IMR-90 (cell line): ENCODE results near the gene LAMC3. TPM values are rescaled to one million over a fixed set of nuclear protein-coding genes. Genes with fewer than 3 reads are reported as not detected.
A peak's percentile ranks its signal among the peaks of the same experiment; 100 is the strongest.

ENCODE experiments used
- ATAC-seq: fragments of 200-7000 bp; cut with Tn5 transposase; 2 replicates; pipeline ENCODE4 v1.9.1; 2020; ENCODE audit warnings: low read depth, mild to moderate bottlenecking, moderate library complexity
- BruUV-seq: library from RNA; stranded (reverse); fragments of 400-500 nt; replicated peaks from 2 replicates; lab custom pipeline; 2021; lab: Mats Ljungman, UMichigan
- CTCF ChIA-PET: fragments of 300-600 bp; formaldehyde crosslinking; extraction: SDS; loops from one replicate; lab custom pipeline; 2021; ENCODE audit warnings: antibody characterized with exemption; lab: Yijun Ruan, JAX
- POLR2A ChIA-PET: fragments of 300-600 bp; sonication (Branson Sonifier 250); formaldehyde crosslinking; loops from one replicate; lab custom pipeline; 2022; ENCODE audit warnings: antibody characterized with exemption; ENCODE audit not compliant: unreplicated experiment; lab: Charles Lee
- DNase-seq: peaks from one replicate; pipeline ENCODE4 v3.0.0; 2013
- H2AFZ ChIP-seq: replicated peaks from 2 replicates; pipeline ENCODE3; 2013; ENCODE audit warnings: low read length, mild to moderate bottlenecking; ENCODE audit not compliant: poor library complexity
- H2AK5ac ChIP-seq: 2 replicates; pipeline ENCODE4 v1.6.1; 2013; ENCODE audit warnings: low read depth, low read length, inconsistent platforms
- H2AK9ac ChIP-seq: replicated peaks from 2 replicates; pipeline ENCODE3; 2013; ENCODE audit warnings: mild to moderate bottlenecking, low read depth, low read length, moderate library complexity; ENCODE audit not compliant: poor library complexity
- H2BK120ac ChIP-seq: 2 replicates; pipeline ENCODE4 v1.6.1; 2013; ENCODE audit warnings: low read depth, low read length, inconsistent platforms
- H2BK15ac ChIP-seq: 3 replicates; pipeline ENCODE4 v1.6.1; 2013; ENCODE audit warnings: low read depth, low read length, inconsistent platforms
- H2BK20ac ChIP-seq: 2 replicates; pipeline ENCODE4 v1.6.1; 2013; ENCODE audit warnings: low read depth, mild to moderate bottlenecking, inconsistent platforms, low read length, moderate library complexity
- H2BK5ac ChIP-seq: 2 replicates; pipeline ENCODE4 v1.6.1; 2013; ENCODE audit warnings: mild to moderate bottlenecking, low read depth, low read length, inconsistent platforms; ENCODE audit not compliant: poor library complexity, severe bottlenecking
- H3K14ac ChIP-seq: replicated peaks from 2 replicates; pipeline ENCODE4 v1.6.1; 2013; ENCODE audit warnings: low read depth, low read length, inconsistent platforms
- H3K18ac ChIP-seq: 2 replicates; pipeline ENCODE4 v1.6.1; 2013; ENCODE audit warnings: low read depth, low read length, control low read depth
- H3K23ac ChIP-seq: 2 replicates; pipeline ENCODE4 v1.6.1; 2013; ENCODE audit warnings: low read depth, low read length, inconsistent platforms
- H3K27ac ChIP-seq: 2 replicates; pipeline ENCODE4 v1.5.1; 2013; ENCODE audit warnings: mild to moderate bottlenecking, control low read depth, low read length; ENCODE audit not compliant: insufficient read depth
- H3K27me3 ChIP-seq: 2 replicates; pipeline ENCODE4 v1.6.1; 2013; ENCODE audit warnings: low read length; ENCODE audit not compliant: control insufficient read depth, insufficient read depth
- H3K36me3 ChIP-seq: 2 replicates; pipeline ENCODE4 v1.6.1; 2013; ENCODE audit warnings: low read length, mixed read lengths; ENCODE audit not compliant: control insufficient read depth, insufficient read depth
- H3K4ac ChIP-seq: 2 replicates; pipeline ENCODE4 v1.6.1; 2013; ENCODE audit warnings: low read depth, low read length, inconsistent platforms
- H3K4me1 ChIP-seq: 2 replicates; pipeline ENCODE4 v1.6.1; 2013; ENCODE audit warnings: low read length, mixed read lengths; ENCODE audit not compliant: control insufficient read depth, insufficient read depth
- H3K4me2 ChIP-seq: 2 replicates; pipeline ENCODE4 v1.6.1; 2013; ENCODE audit warnings: low read depth, mild to moderate bottlenecking, control low read depth, low read length, moderate library complexity
- H3K4me3 ChIP-seq: 2 replicates; pipeline ENCODE4 v1.5.1; 2013; ENCODE audit warnings: low read depth, mild to moderate bottlenecking, control low read depth, low read length, moderate library complexity; ENCODE audit not compliant: insufficient read depth
- H3K56ac ChIP-seq: 2 replicates; pipeline ENCODE4 v1.6.1; 2013; ENCODE audit warnings: low read length, inconsistent platforms; ENCODE audit not compliant: insufficient read depth; ENCODE audit errors: extremely low read depth
- H3K79me1 ChIP-seq, 2 experiments: 2 replicates each; pipeline ENCODE4 v1.6.1; 2013; ENCODE audit warnings: low read length in 2 of 2, inconsistent platforms in 1 of 2, low read depth in 1 of 2
- H3K9ac ChIP-seq: 2 replicates; pipeline ENCODE4 v1.6.1; 2013; ENCODE audit warnings: low read depth, low read length, control low read depth
- H3K9me1 ChIP-seq: 2 replicates; pipeline ENCODE4 v1.6.1; 2013; ENCODE audit warnings: low read length, inconsistent platforms; ENCODE audit not compliant: insufficient read depth
- H3K9me3 ChIP-seq: 2 replicates; pipeline ENCODE4 v1.6.1; 2013; ENCODE audit warnings: low read length; ENCODE audit not compliant: control insufficient read depth, insufficient read depth
- H4K20me1 ChIP-seq: 2 replicates; pipeline ENCODE4 v1.6.1; 2013; ENCODE audit warnings: low read length, inconsistent platforms; ENCODE audit not compliant: insufficient read depth
- H4K5ac ChIP-seq: 2 replicates; pipeline ENCODE4 v1.6.1; 2013; ENCODE audit warnings: mild to moderate bottlenecking, low read depth, low read length, control low read depth
- H4K8ac ChIP-seq, 2 experiments: 2 replicates each; pipeline ENCODE4 v1.6.1; 2013; ENCODE audit warnings: low read depth in 2 of 2, low read length in 2 of 2, control low read depth in 1 of 2, inconsistent platforms in 1 of 2
- H4K91ac ChIP-seq: 2 replicates; pipeline ENCODE4 v1.6.1; 2013; ENCODE audit warnings: low read depth, low read length, inconsistent platforms; ENCODE audit not compliant: insufficient read depth
- CEBPB ChIP-seq: IDR thresholded peaks from 2 replicates; pipeline ENCODE4 v1.6.1; 2012; ENCODE audit warnings: low read depth, low read length, improper control_type of control experiment
- CHD1 ChIP-seq: IDR thresholded peaks from 2 replicates; pipeline ENCODE4 v1.6.1; 2012; ENCODE audit warnings: low read depth, low read length, improper control_type of control experiment
- FOS ChIP-seq: fragments of 150-350 bp; IDR thresholded peaks from 2 replicates; pipeline ENCODE4 v1.6.1; 2016; ENCODE audit warnings: low read depth, low read length
- MAFK ChIP-seq: IDR thresholded peaks from 2 replicates; pipeline ENCODE4 v1.6.1; 2012; ENCODE audit warnings: low read depth, low read length, improper control_type of control experiment
- MXI1 ChIP-seq: IDR thresholded peaks from 2 replicates; pipeline ENCODE4 v1.6.1; 2012; ENCODE audit warnings: low read depth, mild to moderate bottlenecking, low read length, moderate library complexity, borderline replicate concordance
- RAD21 ChIP-seq: IDR thresholded peaks from 2 replicates; pipeline ENCODE4 v1.6.1; 2012; ENCODE audit warnings: low read length, improper control_type of control experiment
- RFX5 ChIP-seq: IDR thresholded peaks from 2 replicates; pipeline ENCODE4 v1.8.0; 2012; ENCODE audit warnings: low read depth, mild to moderate bottlenecking, low read length, moderate library complexity
- USF2 ChIP-seq: fragments of 150-350 bp; IDR thresholded peaks from 2 replicates; pipeline ENCODE4 v1.6.1; 2017; ENCODE audit warnings: mild to moderate bottlenecking, antibody characterized with exemption, low read length, low read depth
- WGBS, 2 experiments: methylation state at CpG; one replicate each; pipeline versions ENCODE4 v1.1.5 to v1.1.7; 2013; ENCODE audit warnings: missing lambda C conversion rate in 2 of 2; ENCODE audit not compliant: insufficient read length in 1 of 2; ENCODE audit errors: extremely low coverage in 2 of 2; 5-methylcytosine and 5-hydroxymethylcytosine counted together
- dilution Hi-C: fragments of 300-500 bp; cut with HindIII; formaldehyde crosslinking; loops from one replicate; pipeline ENCODE4 v1.14.3; 2018; ENCODE audit warnings: low sequenced_read_pairs; ENCODE audit not compliant: unreplicated experiment
- in situ Hi-C: fragments of 300-500 bp; cut with MboI; formaldehyde crosslinking; loops from 3 replicates; pipeline ENCODE4 v1.14.3; 2019; ENCODE audit warnings: low sequenced_read_pairs, inconsistent platforms, mixed read lengths
- intact Hi-C: fragments of 100-400 bp; cut with micrococcal nuclease; formaldehyde crosslinking; loops from 2 replicates; pipeline ENCODE4 v1.10.0; 2022
- polyA plus RNA-seq, 3 experiments: library from polyadenylated mRNA; depleted of rRNA; stranded (reverse); fragments of >200 nt; gene quantifications; 2 replicates each; pipeline ENCODE4 v1.2.3, GENCODE V29; 2012; ENCODE audit warnings: low replicate concordance in 1 of 3
- total RNA-seq: library from RNA; depleted of rRNA; stranded (reverse); fragments of >200 nt; gene quantifications from 2 replicates; pipeline ENCODE4 v1.2.3, GENCODE V29; 2012
- TF ChIP-seq, protein P1 (sequence below): conservative IDR thresholded peaks from 2 replicates; pipeline ENCODE4 v1.5.1; 2012; ENCODE audit warnings: mild to moderate bottlenecking, low read depth, low read length, improper control_type of control experiment
- TF ChIP-seq, protein P2 (sequence below): fragments of 150-350 bp; IDR thresholded peaks from 2 replicates; pipeline ENCODE4 v1.6.1; 2016; ENCODE audit warnings: low read depth, mild to moderate bottlenecking, low read length, moderate library complexity, borderline replicate concordance

The LAMC3 gene
- total and polyA plus RNA-seq, 2 of the 4 experiments (the other 2 are of a cell fraction): not detected

GRCh38 chr9:131126059-131126426 is 117.1 kb downstream of the LAMC3 start:
- Histone ChIP-seq H3K4ac (peak overlapping the region; percentile 73), H3K36me3 (peaks cover 8% of the 10 kb centered on the region; the same call in 1 of the 2 replicates), H2AK9ac (peak overlapping the region; percentile 75), H3K27me3 (no peaks in the 10 kb centered on the region), H3K23ac (peak overlapping the region; percentile 74), H3K4me1 (no peaks in the 10 kb centered on the region), H2AFZ (peak overlapping the region; percentile 93), H3K14ac (peak overlapping the region; percentile 65), H4K91ac (peak overlapping the region; percentile 70; the same call in 1 of the 2 replicates), H3K79me1 (peaks cover 6 to 35% of the 10 kb centered on the region in 2 experiments), H3K18ac (no peak overlapping the region), H3K4me3 (peak overlapping the region; percentile 85), H3K9me1 (no peaks in the 10 kb centered on the region), H3K9ac (peak overlapping the region; percentile 89), H2BK5ac (peak overlapping the region; percentile 63), H2AK5ac (peak overlapping the region; percentile 37), H4K20me1 (no peaks in the 10 kb centered on the region), H2BK120ac (no peak overlapping the region), H2BK15ac (no peak overlapping the region), H3K56ac (peak overlapping the region; percentile 51), H3K4me2 (peak overlapping the region; percentile 100), H3K27ac (peak overlapping the region; percentile 76), H2BK20ac (no peak overlapping the region), H4K8ac (peak overlapping the region; percentile 59 to 94), H3K9me3 (no peaks in the 10 kb centered on the region), H4K5ac (peak overlapping the region; percentile 77)
- TF ChIP-seq RFX5: no peak
- TF ChIP-seq CHD1: no peak
- TF ChIP-seq FOS: no peak
- TF ChIP-seq MXI1: no peak
- no peak for TF ChIP-seq CEBPB
- TF ChIP-seq MAFK: no peak
- TF ChIP-seq, protein P1, sequence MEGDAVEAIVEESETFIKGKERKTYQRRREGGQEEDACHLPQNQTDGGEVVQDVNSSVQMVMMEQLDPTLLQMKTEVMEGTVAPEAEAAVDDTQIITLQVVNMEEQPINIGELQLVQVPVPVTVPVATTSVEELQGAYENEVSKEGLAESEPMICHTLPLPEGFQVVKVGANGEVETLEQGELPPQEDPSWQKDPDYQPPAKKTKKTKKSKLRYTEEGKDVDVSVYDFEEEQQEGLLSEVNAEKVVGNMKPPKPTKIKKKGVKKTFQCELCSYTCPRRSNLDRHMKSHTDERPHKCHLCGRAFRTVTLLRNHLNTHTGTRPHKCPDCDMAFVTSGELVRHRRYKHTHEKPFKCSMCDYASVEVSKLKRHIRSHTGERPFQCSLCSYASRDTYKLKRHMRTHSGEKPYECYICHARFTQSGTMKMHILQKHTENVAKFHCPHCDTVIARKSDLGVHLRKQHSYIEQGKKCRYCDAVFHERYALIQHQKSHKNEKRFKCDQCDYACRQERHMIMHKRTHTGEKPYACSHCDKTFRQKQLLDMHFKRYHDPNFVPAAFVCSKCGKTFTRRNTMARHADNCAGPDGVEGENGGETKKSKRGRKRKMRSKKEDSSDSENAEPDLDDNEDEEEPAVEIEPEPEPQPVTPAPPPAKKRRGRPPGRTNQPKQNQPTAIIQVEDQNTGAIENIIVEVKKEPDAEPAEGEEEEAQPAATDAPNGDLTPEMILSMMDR: no peak
- TF ChIP-seq, protein P2, sequence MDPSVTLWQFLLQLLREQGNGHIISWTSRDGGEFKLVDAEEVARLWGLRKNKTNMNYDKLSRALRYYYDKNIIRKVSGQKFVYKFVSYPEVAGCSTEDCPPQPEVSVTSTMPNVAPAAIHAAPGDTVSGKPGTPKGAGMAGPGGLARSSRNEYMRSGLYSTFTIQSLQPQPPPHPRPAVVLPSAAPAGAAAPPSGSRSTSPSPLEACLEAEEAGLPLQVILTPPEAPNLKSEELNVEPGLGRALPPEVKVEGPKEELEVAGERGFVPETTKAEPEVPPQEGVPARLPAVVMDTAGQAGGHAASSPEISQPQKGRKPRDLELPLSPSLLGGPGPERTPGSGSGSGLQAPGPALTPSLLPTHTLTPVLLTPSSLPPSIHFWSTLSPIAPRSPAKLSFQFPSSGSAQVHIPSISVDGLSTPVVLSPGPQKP: no peak
- TF ChIP-seq USF2: no peak
- no peak for TF ChIP-seq RAD21
- DNase-seq (no peak), ATAC-seq (no peak)
- ChIA-PET POLR2A (no interaction called here), CTCF (interaction anchor here (1.4 kb wide), 1 partner anchor 210 kb away, joined by 3 read pairs; no protein-coding TSS in a partner anchor)
- dilution Hi-C loops (no loop called here), intact Hi-C loops (loop anchor here (5.0 kb wide), 1 partner anchor 41 kb away; no protein-coding TSS in a partner anchor), in situ Hi-C loops (loop anchor here (25.0 kb wide), 1 partner anchor 1211 kb away; no protein-coding TSS in a partner anchor)
- no CpG with 5 or more reads among the region's 11 CpGs for WGBS, 2 experiments
- no TSS peak for BruUV-seq
